GM18861 (cell line): ENCODE data around the gene TMEM255B.
"Not testable (repeated sequence)": the region's sequence is repeated elsewhere in the genome, so short reads cannot be mapped to it uniquely, and the experiment has no call there.

Experiments used
- ATAC-seq: cut with Tn5 transposase; IDR thresholded peaks from one replicate; pipeline ENCODE4 v1.9.1; 2021; ENCODE audit not compliant: unreplicated experiment

The TMEM255B gene

GRCh38 chr13:113758651-113759524 is at the start of gene TMEM255B:
Gene TMEM255B (plus strand): TSS chr13:113759226. CDS start chr13:113759270, 44 bp downstream.
- peak; percentile 62 for ATAC-seq

GRCh38 chr13:113722921-113723320 is 36.1 kb upstream of the TMEM255B start:
- ATAC-seq, result no peak

GRCh38 chr13:113723410-113724015 is 35.5 kb upstream of the TMEM255B start:
- no peak for ATAC-seq

GRCh38 chr13:113724016-113724758 is 34.8 kb upstream of the TMEM255B start:
- no peak for ATAC-seq

GRCh38 chr13:113724780-113725315 is 34.2 kb upstream of the TMEM255B start:
- no peak for ATAC-seq

- not testable (repeated sequence) for ATAC-seq
Measured at GRCh38 chr13:113725329-113726105, 33.5 kb upstream of the TMEM255B start.

GRCh38 chr13:113726106-113726821 is 32.8 kb upstream of the TMEM255B start:
- not testable (repeated sequence) for ATAC-seq

GRCh38 chr13:113726961-113727411 is 32.0 kb upstream of the TMEM255B start:
- no peak for ATAC-seq

GRCh38 chr13:113728571-113729054 is 30.4 kb upstream of the TMEM255B start:
- ATAC-seq, result no peak

GRCh38 chr13:113729187-113730019 is 29.6 kb upstream of the TMEM255B start:
- ATAC-seq, result no peak

GRCh38 chr13:113730258-113730691 is 28.8 kb upstream of the TMEM255B start:
- ATAC-seq, result no peak

- ATAC-seq, result no peak
Measured at GRCh38 chr13:113730831-113731191, 28.2 kb upstream of the TMEM255B start.

GRCh38 chr13:113731192-113732175 is 27.5 kb upstream of the TMEM255B start:
- no peak for ATAC-seq

GRCh38 chr13:113732176-113732960 is 26.7 kb upstream of the TMEM255B start:
- no peak for ATAC-seq

GRCh38 chr13:113732961-113733950 is 25.8 kb upstream of the TMEM255B start:
- no peak for ATAC-seq
